Panc1 (cell line): Measurements from ENCODE around the gene OSBPL9. TPM values are rescaled to one million over a fixed set of nuclear protein-coding genes. Genes with fewer than 3 reads are reported as not detected.

Source experiments
- ATAC-seq: fragments of 200-7000 bp; cut with Tn5 transposase; 2 replicates; pipeline ENCODE4 v1.9.1; 2020; ENCODE audit warnings: mild to moderate bottlenecking, moderate library complexity
- BruUV-seq: library from RNA; stranded (reverse); fragments of 400-500 nt; replicated peaks from 2 replicates; lab custom pipeline; 2021; lab: Mats Ljungman, UMichigan
- CTCF ChIA-PET: fragments of 300-600 bp; sonication (Branson Sonifier 250); formaldehyde crosslinking; loops from one replicate; lab custom pipeline; 2022; ENCODE audit warnings: antibody characterized with exemption; lab: Charles Lee
- POLR2A ChIA-PET: fragments of 300-600 bp; sonication (Branson Sonifier 250); formaldehyde crosslinking; loops from one replicate; lab custom pipeline; 2022; ENCODE audit warnings: antibody characterized with exemption; lab: Charles Lee
- DNase-seq: peaks from one replicate; pipeline ENCODE4 v3.0.0-alpha.2; 2010; ENCODE audit warnings: low read depth, low spot score
- H3K27ac ChIP-seq: 2 replicates; pipeline ENCODE4 v1.5.1; 2011; ENCODE audit warnings: mild to moderate bottlenecking, low read length, inconsistent platforms
- H3K27me3 ChIP-seq: fragments of 200-500 bp; sonication (Bioruptor generic); 2 replicates; pipeline ENCODE4 v1.6.0; 2014; ENCODE audit warnings: low read length, inconsistent platforms; ENCODE audit not compliant: control insufficient read depth, insufficient read depth
- H3K36me3 ChIP-seq: fragments of 200-500 bp; sonication (Bioruptor generic); 2 replicates; pipeline ENCODE4 v1.5.1; 2014; ENCODE audit warnings: inconsistent platforms, mild to moderate bottlenecking, low read length, moderate library complexity; ENCODE audit not compliant: control insufficient read depth, insufficient read depth
- H3K4me1 ChIP-seq: 2 replicates; pipeline ENCODE4 v1.5.1; 2011; ENCODE audit warnings: inconsistent platforms, mild to moderate bottlenecking, low read length, moderate library complexity; ENCODE audit not compliant: control insufficient read depth, insufficient read depth
- H3K4me3 ChIP-seq, 2 experiments: 2 replicates each; pipeline ENCODE4 v1.5.1; 2011 to 2012; ENCODE audit warnings: low read depth in 2 of 2, low read length in 2 of 2, mild to moderate bottlenecking in 2 of 2, inconsistent platforms in 1 of 2, moderate library complexity in 1 of 2
- H3K9me3 ChIP-seq: fragments of 200-500 bp; sonication (Bioruptor generic); 2 replicates; pipeline ENCODE4 v1.5.1; 2014; ENCODE audit warnings: low read depth, mild to moderate bottlenecking, inconsistent platforms, low read length, moderate library complexity; ENCODE audit not compliant: control insufficient read depth, insufficient read depth
- CTCF ChIP-seq: fragments of 450-650 bp; IDR thresholded peaks from 2 replicates; pipeline ENCODE4 v1.5.1; 2017; ENCODE audit warnings: mild to moderate bottlenecking
- POLR2AphosphoS5 ChIP-seq: IDR thresholded peaks from 2 replicates; pipeline ENCODE4 v1.6.1; 2012; ENCODE audit warnings: mild to moderate bottlenecking, low read depth, low read length, moderate library complexity
- SIN3A ChIP-seq: IDR thresholded peaks from 2 replicates; pipeline ENCODE4 v1.6.1; 2012; ENCODE audit warnings: low read depth, mild to moderate bottlenecking, low read length, moderate library complexity, borderline replicate concordance; ENCODE audit not compliant: insufficient read depth
- TCF7L2 ChIP-seq: IDR thresholded peaks from 2 replicates; pipeline ENCODE4 v1.6.1; 2011; ENCODE audit warnings: mild to moderate bottlenecking, low read depth, low read length, inconsistent platforms
- in situ Hi-C: cut with HindIII; loops from 2 replicates; pipeline ENCODE4 v1.10.0; 2016; ENCODE audit warnings: low sequenced_read_pairs, low pct_unique_long_range_greater_than_20kb
- intact Hi-C: fragments of 100-400 bp; cut with micrococcal nuclease; formaldehyde crosslinking; loops from one replicate; pipeline ENCODE4 v1.10.0; 2022; ENCODE audit not compliant: unreplicated experiment
- total RNA-seq: library from RNA; stranded (reverse); gene quantifications from one replicate; pipeline ENCODE4 v1.2.1, GENCODE V29; 2021; ENCODE audit not compliant: unreplicated experiment
- TF ChIP-seq, protein P1 (sequence below), 2 experiments: IDR thresholded peaks; 2 replicates each; pipeline ENCODE4 v1.6.1; 2011 to 2012; ENCODE audit warnings: low read depth in 2 of 2, control low read depth in 1 of 2, low read length in 1 of 2, mild to moderate bottlenecking in 1 of 2, moderate library complexity in 1 of 2; ENCODE audit not compliant: insufficient read depth in 1 of 2

OSBPL9 gene
- total RNA-seq, 1 experiment from 2014 or later, result 85.5 TPM

DNA sequence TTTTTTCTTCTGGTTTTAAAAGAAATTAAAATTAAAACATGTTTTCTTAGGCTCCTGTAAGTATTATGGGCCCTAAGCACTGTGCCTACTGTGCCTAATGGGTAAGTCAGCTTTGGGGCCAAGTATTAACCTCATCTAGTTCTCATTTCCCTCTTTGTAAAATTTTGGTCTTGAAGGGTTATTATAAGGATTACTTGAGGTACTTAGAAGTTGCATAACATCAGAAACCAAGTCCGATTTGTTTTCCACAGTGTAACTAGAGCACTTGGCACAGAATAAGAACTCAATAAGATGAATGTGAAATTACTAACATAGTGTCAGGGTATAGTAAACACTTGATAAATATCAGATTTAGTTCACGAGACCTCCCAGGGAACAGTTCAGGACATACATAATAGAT, 16.4 kb upstream of the OSBPL9 start:
- ChIA-PET POLR2A (no interaction called here), CTCF (no interaction called here)
- Histone ChIP-seq H3K27ac (no peak overlapping the region), H3K27me3 (no peaks in the 10 kb centered on the region), H3K4me3 (no peak overlapping the region), H3K36me3 (no peaks in the 10 kb centered on the region), H3K4me1 (no peaks in the 10 kb centered on the region), H3K9me3 (no peaks in the 10 kb centered on the region)
- in situ Hi-C loops, result no loop called here
- ATAC-seq (no peak), DNase-seq (no peak)
- intact Hi-C loops, result no loop called here
- TF ChIP-seq CTCF (no peak), TCF7L2 (no peak), SIN3A (no peak), POLR2AphosphoS5 (no peak)
- TF ChIP-seq, protein P1, sequence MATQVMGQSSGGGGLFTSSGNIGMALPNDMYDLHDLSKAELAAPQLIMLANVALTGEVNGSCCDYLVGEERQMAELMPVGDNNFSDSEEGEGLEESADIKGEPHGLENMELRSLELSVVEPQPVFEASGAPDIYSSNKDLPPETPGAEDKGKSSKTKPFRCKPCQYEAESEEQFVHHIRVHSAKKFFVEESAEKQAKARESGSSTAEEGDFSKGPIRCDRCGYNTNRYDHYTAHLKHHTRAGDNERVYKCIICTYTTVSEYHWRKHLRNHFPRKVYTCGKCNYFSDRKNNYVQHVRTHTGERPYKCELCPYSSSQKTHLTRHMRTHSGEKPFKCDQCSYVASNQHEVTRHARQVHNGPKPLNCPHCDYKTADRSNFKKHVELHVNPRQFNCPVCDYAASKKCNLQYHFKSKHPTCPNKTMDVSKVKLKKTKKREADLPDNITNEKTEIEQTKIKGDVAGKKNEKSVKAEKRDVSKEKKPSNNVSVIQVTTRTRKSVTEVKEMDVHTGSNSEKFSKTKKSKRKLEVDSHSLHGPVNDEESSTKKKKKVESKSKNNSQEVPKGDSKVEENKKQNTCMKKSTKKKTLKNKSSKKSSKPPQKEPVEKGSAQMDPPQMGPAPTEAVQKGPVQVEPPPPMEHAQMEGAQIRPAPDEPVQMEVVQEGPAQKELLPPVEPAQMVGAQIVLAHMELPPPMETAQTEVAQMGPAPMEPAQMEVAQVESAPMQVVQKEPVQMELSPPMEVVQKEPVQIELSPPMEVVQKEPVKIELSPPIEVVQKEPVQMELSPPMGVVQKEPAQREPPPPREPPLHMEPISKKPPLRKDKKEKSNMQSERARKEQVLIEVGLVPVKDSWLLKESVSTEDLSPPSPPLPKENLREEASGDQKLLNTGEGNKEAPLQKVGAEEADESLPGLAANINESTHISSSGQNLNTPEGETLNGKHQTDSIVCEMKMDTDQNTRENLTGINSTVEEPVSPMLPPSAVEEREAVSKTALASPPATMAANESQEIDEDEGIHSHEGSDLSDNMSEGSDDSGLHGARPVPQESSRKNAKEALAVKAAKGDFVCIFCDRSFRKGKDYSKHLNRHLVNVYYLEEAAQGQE (IDR thresholded peaks at IDR 0.05; ENCODE audit: insufficient read depth in 1 of 2, low read depth in 2 of 2, low read length in 1 of 2), result no peak
- BruUV-seq, result no TSS peak

DNA sequence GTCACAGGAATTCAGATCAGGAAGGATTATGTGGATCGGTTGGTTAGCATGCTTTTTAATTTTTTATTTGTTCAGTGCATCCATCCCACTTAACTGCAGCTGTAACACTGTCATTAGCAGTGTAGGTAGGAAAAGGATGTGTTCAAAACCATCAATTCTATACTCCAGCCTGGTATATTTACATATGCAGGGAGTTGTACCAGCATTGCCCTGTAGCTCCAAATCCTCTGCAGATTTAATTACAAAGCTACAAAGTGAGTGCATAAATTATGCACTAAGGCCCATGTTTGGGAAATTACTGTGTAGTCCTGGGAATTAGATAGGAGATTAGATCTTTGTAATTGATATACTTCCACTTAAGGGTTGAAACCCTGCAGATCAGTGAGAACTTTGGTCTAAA, 15.9 kb upstream of the OSBPL9 start:
- ATAC-seq (no peak), DNase-seq (no peak)
- peaks cover 2% of the 10 kb centered on the region; the same call in 1 of the 2 replicates for H3K4me1 ChIP-seq
- in situ Hi-C loops, result no loop called here
- no peaks in the 10 kb centered on the region for H3K9me3 ChIP-seq
- TF ChIP-seq CTCF, result no peak
- TF ChIP-seq, protein P1 (IDR thresholded peaks at IDR 0.05; ENCODE audit: insufficient read depth in 1 of 2, low read depth in 2 of 2, low read length in 1 of 2), result no peak
- BruUV-seq, result no TSS peak
- H3K27ac ChIP-seq, result no peak overlapping the region
- no peak overlapping the region for H3K4me3 ChIP-seq
- CTCF ChIA-PET, result no interaction called here
- no peaks in the 10 kb centered on the region for H3K36me3 ChIP-seq
- POLR2A ChIA-PET, result no interaction called here
- H3K27me3 ChIP-seq, result no peaks in the 10 kb centered on the region
- intact Hi-C loops, result no loop called here
